Skeletal muscle satellite cell (primary cell): ENCODE data around the gene GAST.
"Not testable (repeated sequence)": the region's sequence is repeated elsewhere in the genome, so short reads cannot be mapped to it uniquely, and the experiment has no call there.

ENCODE experiments used
- H3K27me3 ChIP-seq: 2 replicates; pipeline ENCODE4 v1.7.0; 2013; ENCODE audit warnings: low read length; ENCODE audit not compliant: control insufficient read depth, insufficient read depth
- H3K36me3 ChIP-seq: 2 replicates; pipeline ENCODE4 v1.7.0; 2013; ENCODE audit warnings: mild to moderate bottlenecking, control low read depth, low read length; ENCODE audit not compliant: insufficient read depth
- H3K4me1 ChIP-seq: 2 replicates; pipeline ENCODE4 v1.7.0; 2013; ENCODE audit warnings: low read length; ENCODE audit not compliant: control insufficient read depth, insufficient read depth
- H3K4me2 ChIP-seq: 2 replicates; pipeline ENCODE4 v1.7.0; 2013; ENCODE audit warnings: mild to moderate bottlenecking, low read length
- H3K4me3 ChIP-seq: 2 replicates; pipeline ENCODE4 v1.7.0; 2013; ENCODE audit warnings: low read length
- H3K9ac ChIP-seq: 2 replicates; pipeline ENCODE4 v1.7.0; 2013; ENCODE audit warnings: mild to moderate bottlenecking, low read depth, low read length, moderate library complexity
- H3K9me3 ChIP-seq: replicated peaks from 2 replicates; pipeline ENCODE4 v1.7.0; 2013; ENCODE audit warnings: mild to moderate bottlenecking, control low read depth, low read length

GAST gene

DNA sequence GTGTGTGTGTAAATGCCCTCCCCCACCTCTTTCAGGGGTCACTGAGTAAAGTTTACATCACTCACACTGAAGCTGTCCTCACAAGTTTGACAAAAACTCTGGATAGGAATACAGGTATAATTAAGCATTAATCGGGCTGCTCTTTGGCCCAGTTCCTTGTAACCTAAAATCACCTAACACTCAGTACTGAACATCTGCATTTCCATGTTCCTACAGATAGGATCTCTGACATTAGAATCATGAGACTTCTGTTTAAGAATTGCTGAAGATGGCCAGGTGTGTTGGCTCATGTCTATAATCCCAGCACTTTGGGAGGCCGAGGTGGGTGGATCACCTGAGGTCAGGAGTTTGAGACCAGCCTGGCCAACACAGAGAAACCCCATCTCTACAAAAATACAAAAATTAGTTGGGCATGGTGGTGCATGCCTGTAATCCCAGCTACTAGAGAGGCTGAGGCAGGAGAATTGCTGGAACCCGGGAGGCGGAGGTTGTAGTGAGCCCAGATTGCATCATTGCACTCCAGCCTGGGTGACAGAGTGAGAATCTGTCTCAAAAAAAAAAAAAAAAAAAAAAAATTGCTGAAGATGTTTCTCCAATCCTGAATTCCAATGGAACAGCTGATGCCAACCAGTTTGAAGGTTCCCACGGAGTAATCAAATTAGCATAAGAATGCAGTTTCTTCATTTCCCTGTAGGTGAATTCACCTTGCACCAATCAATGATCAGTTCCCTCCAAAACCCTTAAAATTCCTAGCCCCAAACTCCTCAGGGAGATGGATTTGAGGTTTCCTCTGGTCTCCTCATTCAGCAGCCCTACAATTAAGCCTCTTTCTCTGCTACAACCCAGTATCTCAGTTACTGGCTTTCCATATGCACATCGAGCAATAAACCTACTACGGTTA is 36.7 kb upstream of the GAST start:
- H3K4me1 ChIP-seq: peaks cover 12% of the 10 kb centered on the region
- not testable (repeated sequence) for H3K9ac ChIP-seq, H3K4me2 ChIP-seq, H3K4me3 ChIP-seq, H3K9me3 ChIP-seq, H3K36me3 ChIP-seq
- H3K27me3 ChIP-seq: peaks cover 12% of the 10 kb centered on the region

DNA sequence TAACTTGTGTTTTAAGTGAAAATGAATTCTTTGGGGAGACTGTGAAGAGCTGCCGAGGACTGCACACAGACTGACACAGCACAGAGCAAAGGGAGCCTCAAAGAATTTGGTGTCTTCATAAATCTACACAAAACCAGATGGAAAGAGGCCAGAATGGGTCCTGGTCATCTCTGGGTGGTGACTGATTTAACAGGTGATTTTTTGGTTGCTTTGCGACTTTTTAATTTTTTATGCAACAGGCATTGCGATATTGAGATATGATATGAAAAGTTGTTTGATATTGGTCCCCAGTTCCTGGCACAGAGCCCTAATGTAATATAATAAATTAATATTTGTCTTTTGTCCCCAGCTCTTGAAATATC is 36.1 kb upstream of the GAST start:
- Histone ChIP-seq H3K36me3 (no peaks in the 10 kb centered on the region), H3K9me3 (no peaks in the 10 kb centered on the region), H3K9ac (no peak overlapping the region), H3K27me3 (peaks cover 12% of the 10 kb centered on the region), H3K4me2 (no peak overlapping the region), H3K4me1 (peaks cover 12% of the 10 kb centered on the region), H3K4me3 (no peak overlapping the region)

GRCh38 chr17:41678411-41678906 is 33.7 kb upstream of the GAST start:
- Histone ChIP-seq H3K27me3 (peaks cover 12% of the 10 kb centered on the region), H3K4me2 (peak overlapping the region; percentile 55), H3K4me3 (peak overlapping the region; percentile 3), H3K36me3 (no peaks in the 10 kb centered on the region), H3K9me3 (no peaks in the 10 kb centered on the region), H3K9ac (peak overlapping the region; percentile 10), H3K4me1 (peaks cover 12% of the 10 kb centered on the region)

GRCh38 chr17:41678907-41679739 is 33.0 kb upstream of the GAST start:
- Histone ChIP-seq H3K9me3 (no peaks in the 10 kb centered on the region), H3K27me3 (peaks cover 17% of the 10 kb centered on the region), H3K4me1 (peaks cover 12% of the 10 kb centered on the region), H3K9ac (peak overlapping the region; percentile 10), H3K4me2 (peak overlapping the region; percentile 55), H3K36me3 (no peaks in the 10 kb centered on the region), H3K4me3 (peak overlapping the region; percentile 3)

GRCh38 chr17:41679740-41680425 is 32.2 kb upstream of the GAST start:
- Histone ChIP-seq H3K36me3 (no peaks in the 10 kb centered on the region), H3K4me1 (peaks cover 12% of the 10 kb centered on the region), H3K9me3 (no peaks in the 10 kb centered on the region), H3K4me3 (no peak overlapping the region), H3K27me3 (peaks cover 17% of the 10 kb centered on the region), H3K4me2 (no peak overlapping the region), H3K9ac (no peak overlapping the region)

GRCh38 chr17:41680426-41681040 is 31.6 kb upstream of the GAST start:
- H3K9ac ChIP-seq: no peak overlapping the region
- peaks cover 13% of the 10 kb centered on the region for H3K27me3 ChIP-seq
- H3K4me1 ChIP-seq: peaks cover 12% of the 10 kb centered on the region
- no peaks in the 10 kb centered on the region for H3K9me3 ChIP-seq
- no peak overlapping the region for H3K4me2 ChIP-seq
- H3K4me3 ChIP-seq: no peak overlapping the region
- H3K36me3 ChIP-seq: no peaks in the 10 kb centered on the region

- no peaks in the 10 kb centered on the region for H3K36me3 ChIP-seq
- no peak overlapping the region for H3K4me3 ChIP-seq
- peaks cover 12% of the 10 kb centered on the region for H3K4me1 ChIP-seq
- H3K4me2 ChIP-seq: no peak overlapping the region
- H3K9ac ChIP-seq: no peak overlapping the region
- no peaks in the 10 kb centered on the region for H3K9me3 ChIP-seq
- H3K27me3 ChIP-seq: peaks cover 8% of the 10 kb centered on the region
Observed at GRCh38 chr17:41681776-41682175, 30.4 kb upstream of the GAST start.

- H3K36me3 ChIP-seq: no peaks in the 10 kb centered on the region
- peaks cover 8% of the 10 kb centered on the region for H3K27me3 ChIP-seq
- H3K4me1 ChIP-seq: peaks cover 13% of the 10 kb centered on the region
- H3K9me3 ChIP-seq: no peaks in the 10 kb centered on the region
- no peak overlapping the region for H3K4me2 ChIP-seq
- H3K4me3 ChIP-seq: no peak overlapping the region
- no peak overlapping the region for H3K9ac ChIP-seq
Observed at GRCh38 chr17:41682631-41683030, 29.5 kb upstream of the GAST start.

DNA sequence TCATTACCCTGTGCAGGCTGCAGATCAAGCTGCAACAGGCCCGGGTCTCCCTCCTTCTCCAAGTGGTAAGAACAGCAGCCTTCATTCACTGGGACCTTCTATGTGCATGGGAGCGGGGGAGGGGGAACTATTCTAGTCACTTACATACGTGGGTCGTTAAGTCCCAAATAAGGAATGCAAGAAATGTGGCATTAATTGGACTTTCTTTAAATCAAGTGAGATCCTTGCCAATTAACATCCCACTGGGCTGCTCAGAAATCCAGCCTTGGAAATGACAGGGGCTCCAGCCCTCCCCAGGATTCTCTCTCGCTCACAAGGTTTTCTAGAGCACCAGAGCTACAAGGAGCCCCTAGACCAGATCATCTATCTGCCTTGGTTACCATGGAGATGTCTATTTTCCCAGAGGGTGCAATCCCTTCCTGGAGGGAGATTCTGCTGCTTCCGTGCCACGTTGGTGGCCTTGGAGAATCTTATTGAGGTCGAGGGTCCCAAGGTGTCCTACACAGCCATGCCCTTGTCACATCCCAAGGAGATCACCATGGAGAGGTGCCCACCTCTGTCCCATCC is 28.6 kb upstream of the GAST start:
- Histone ChIP-seq H3K4me1 (peaks cover 14% of the 10 kb centered on the region), H3K4me3 (no peak overlapping the region), H3K9ac (no peak overlapping the region), H3K9me3 (no peaks in the 10 kb centered on the region), H3K4me2 (no peak overlapping the region), H3K36me3 (no peaks in the 10 kb centered on the region), H3K27me3 (peaks cover 8% of the 10 kb centered on the region)

DNA sequence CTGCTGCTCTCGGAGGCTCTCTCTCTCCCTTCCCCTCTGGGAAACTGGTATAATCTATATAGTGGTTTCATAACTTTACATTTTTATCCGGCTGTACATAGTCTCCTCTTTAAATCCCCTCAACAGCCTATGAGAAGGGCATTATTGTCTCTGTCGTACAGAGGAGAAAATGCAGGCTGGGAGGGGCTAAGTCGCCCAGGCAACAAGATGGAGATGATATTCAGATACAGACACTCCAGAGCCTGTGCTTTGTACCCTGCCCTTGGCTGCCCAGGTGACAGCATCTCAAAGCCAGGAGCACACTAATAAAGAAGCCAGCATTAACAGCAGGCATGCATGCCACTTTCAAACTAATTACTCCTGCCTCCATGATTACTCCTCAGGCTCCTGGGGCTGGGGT is 28.1 kb upstream of the GAST start:
- no peak overlapping the region for H3K4me3 ChIP-seq
- no peak overlapping the region for H3K9ac ChIP-seq
- H3K4me1 ChIP-seq: peaks cover 9% of the 10 kb centered on the region
- H3K27me3 ChIP-seq: peaks cover 8% of the 10 kb centered on the region
- H3K36me3 ChIP-seq: no peaks in the 10 kb centered on the region
- H3K9me3 ChIP-seq: no peaks in the 10 kb centered on the region
- no peak overlapping the region for H3K4me2 ChIP-seq
